GM06990 (cell line): ENCODE data around the gene EHBP1.
A peak's percentile ranks its signal among the peaks of the same experiment; 100 is the strongest.

Source experiments
- DNase-seq: peaks from one replicate; pipeline ENCODE4 v3.0.0-alpha.2; 2011; ENCODE audit not compliant: insufficient read length; ENCODE audit errors: extremely low read depth
- H3K27me3 ChIP-seq: replicated peaks from 2 replicates; pipeline ENCODE4 v1.6.0; 2011; ENCODE audit warnings: low read length; ENCODE audit not compliant: control insufficient read depth, insufficient read depth
- H3K36me3 ChIP-seq: 2 replicates; pipeline ENCODE4 v1.5.1; 2011; ENCODE audit warnings: low read length; ENCODE audit not compliant: control insufficient read depth, insufficient read depth
- H3K4me3 ChIP-seq: replicated peaks from 2 replicates; pipeline ENCODE4 v1.5.1; 2011; ENCODE audit warnings: low read depth, mild to moderate bottlenecking, control low read depth, low read length
- CTCF ChIP-seq: IDR thresholded peaks from 2 replicates; pipeline ENCODE4 v1.5.1; 2011; ENCODE audit warnings: low read length, control low read depth, mild to moderate bottlenecking, inconsistent platforms; ENCODE audit not compliant: insufficient read depth, poor library complexity, severe bottlenecking

The EHBP1 gene

GRCh38 chr2:62826953-62827675, 121.6 kb downstream of the EHBP1 start:
- TF ChIP-seq CTCF = no peak
- DNase-seq = no peak
- Histone ChIP-seq H3K27me3 (no peaks in the 10 kb centered on the region), H3K4me3 (no peak overlapping the region), H3K36me3 (no peaks in the 10 kb centered on the region)

- H3K36me3 ChIP-seq = no peaks in the 10 kb centered on the region
- no peaks in the 10 kb centered on the region for H3K27me3 ChIP-seq
- DNase-seq = peak; percentile 9
- H3K4me3 ChIP-seq = no peak overlapping the region
- TF ChIP-seq CTCF = no peak
Measured at GRCh38 chr2:62831729-62832128, 126.2 kb downstream of the EHBP1 start.

GRCh38 chr2:62844311-62845090, 139.0 kb downstream of the EHBP1 start:
- Histone ChIP-seq H3K36me3 (no peaks in the 10 kb centered on the region), H3K27me3 (no peaks in the 10 kb centered on the region), H3K4me3 (no peak overlapping the region)
- no peak for DNase-seq
- TF ChIP-seq CTCF = no peak

GRCh38 chr2:62845256-62845655, 139.7 kb downstream of the EHBP1 start:
- no peaks in the 10 kb centered on the region for H3K36me3 ChIP-seq
- no peaks in the 10 kb centered on the region for H3K27me3 ChIP-seq
- no peak for DNase-seq
- H3K4me3 ChIP-seq = no peak overlapping the region
- no peak for TF ChIP-seq CTCF

GRCh38 chr2:62852254-62852653, 146.7 kb downstream of the EHBP1 start:
- no peak for TF ChIP-seq CTCF
- H3K36me3 ChIP-seq = no peaks in the 10 kb centered on the region; the same call in 1 of the 2 replicates
- DNase-seq = no peak

More at GRCh38 chr2:62852254-62852653, 146.7 kb downstream of the EHBP1 start:
- H3K27me3 ChIP-seq = no peaks in the 10 kb centered on the region
- H3K4me3 ChIP-seq = no peak overlapping the region
